Dermis microvascular lymphatic vessel endothelial cell (primary cell): Measurements from ENCODE around the gene APBA3. TPM values are rescaled to one million over a fixed set of nuclear protein-coding genes. Genes with fewer than 3 reads are reported as not detected.
A peak's percentile ranks its signal among the peaks of the same experiment; 100 is the strongest.

Source experiments
- DNase-seq, 2 donors: peaks; one replicate each; pipeline versions ENCODE4 v3.0.0 to v3.0.0-alpha.2; 2010; ENCODE audit warnings: low read depth in 2 of 2
- total RNA-seq: library from RNA; depleted of rRNA; stranded (reverse); fragments of >200 nt; gene quantifications from 2 replicates; pipeline ENCODE4 v1.2.1, GENCODE V29; 2014

The APBA3 gene
- total RNA-seq, 1 donor from 2014 or later, result 15.0 TPM

GRCh38 chr19:3748965-3749364, 12.5 kb downstream of the APBA3 start:
- DNase-seq, result no peak

- no peak for DNase-seq
Observed at GRCh38 chr19:3746371-3747056, 15.0 kb downstream of the APBA3 start.

GRCh38 chr19:3745363-3746045, 16.0 kb downstream of the APBA3 start:
- DNase-seq, result no peak

- peak in 1 of 2 donors; percentile 23 for DNase-seq
Observed at GRCh38 chr19:3743486-3743885, 18.0 kb downstream of the APBA3 start.

GRCh38 chr19:3740431-3740830, 21.1 kb downstream of the APBA3 start:
- no peak for DNase-seq

GRCh38 chr19:3738477-3739220, 22.8 kb downstream of the APBA3 start:
- DNase-seq, result no peak

GRCh38 chr19:3737487-3738205, 23.8 kb downstream of the APBA3 start:
- DNase-seq, result no peak

- DNase-seq, result no peak
Observed at GRCh38 chr19:3736106-3736724, 25.3 kb downstream of the APBA3 start.

- no peak for DNase-seq
Observed at GRCh38 chr19:3734310-3734600, 27.2 kb downstream of the APBA3 start.

- no peak for DNase-seq
Observed at GRCh38 chr19:3733549-3734309, 27.8 kb downstream of the APBA3 start.

- DNase-seq, result no peak
Observed at GRCh38 chr19:3732108-3732507, 29.4 kb downstream of the APBA3 start.

GRCh38 chr19:3730457-3730958, 31.0 kb downstream of the APBA3 start:
- DNase-seq, result no peak

GRCh38 chr19:3725640-3726310, 35.7 kb downstream of the APBA3 start:
- DNase-seq, result no peak

- no peak for DNase-seq
Observed at GRCh38 chr19:3725121-3725520, 36.4 kb downstream of the APBA3 start.

GRCh38 chr19:3723883-3724282, 37.6 kb downstream of the APBA3 start:
- no peak for DNase-seq

- DNase-seq, result no peak
Observed at GRCh38 chr19:3723110-3723488, 38.4 kb downstream of the APBA3 start.

- DNase-seq, result no peak
Observed at GRCh38 chr19:3722443-3723109, 38.9 kb downstream of the APBA3 start.

GRCh38 chr19:3721887-3722442, 39.5 kb downstream of the APBA3 start:
- no peak for DNase-seq
